IPS-18a (cell line): ENCODE data around the gene XXYLT1.

ENCODE experiments used
- H3K27ac ChIP-seq: one replicate; pipeline ENCODE4 v1.5.1; 2013; ENCODE audit warnings: low read length
- H3K27me3 ChIP-seq: one replicate; pipeline ENCODE4 v1.6.1; 2013; ENCODE audit warnings: mild to moderate bottlenecking, low read length; ENCODE audit not compliant: control insufficient read depth, insufficient read depth
- H3K36me3 ChIP-seq: one replicate; pipeline ENCODE4 v1.6.1; 2013; ENCODE audit warnings: low read depth, low read length; ENCODE audit not compliant: control insufficient read depth
- H3K4me1 ChIP-seq: one replicate; pipeline ENCODE4 v1.6.1; 2013; ENCODE audit warnings: low read depth, low read length; ENCODE audit not compliant: control insufficient read depth
- H3K4me3 ChIP-seq: one replicate; pipeline ENCODE4 v1.5.1; 2013; ENCODE audit warnings: low read length
- H3K9ac ChIP-seq: one replicate; pipeline ENCODE4 v1.6.1; 2013; ENCODE audit warnings: mild to moderate bottlenecking, low read length, moderate library complexity
- H3K9me3 ChIP-seq: one replicate; pipeline ENCODE4 v1.6.1; 2013; ENCODE audit warnings: low read depth, low read length; ENCODE audit not compliant: control insufficient read depth

XXYLT1 gene

DNA sequence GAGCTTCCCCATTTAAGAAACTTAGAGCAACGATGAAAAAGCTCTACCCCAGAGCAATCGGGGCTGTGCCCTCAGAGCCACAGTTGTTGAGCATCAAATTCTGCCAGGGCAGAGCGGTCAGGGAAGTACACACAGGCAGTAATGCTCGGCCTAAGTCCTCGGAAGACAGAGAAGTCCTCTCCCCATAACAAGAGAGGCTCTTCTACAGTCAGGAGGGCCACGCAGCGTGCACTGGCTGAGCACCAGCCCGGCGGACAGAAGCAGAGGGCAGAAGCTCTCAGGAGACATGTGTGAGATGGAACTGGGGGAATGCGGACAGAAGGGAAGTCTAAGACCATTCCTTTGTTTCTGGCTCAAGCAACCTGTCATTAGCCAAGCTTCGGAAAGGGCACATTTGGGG is 95.9 kb downstream of the XXYLT1 start:
- Histone ChIP-seq H3K36me3 (no peaks in the 10 kb centered on the region), H3K4me1 (peaks cover 21% of the 10 kb centered on the region), H3K27ac (no peak overlapping the region), H3K9ac (no peak overlapping the region), H3K4me3 (no peak overlapping the region), H3K27me3 (no peaks in the 10 kb centered on the region), H3K9me3 (no peaks in the 10 kb centered on the region)

DNA sequence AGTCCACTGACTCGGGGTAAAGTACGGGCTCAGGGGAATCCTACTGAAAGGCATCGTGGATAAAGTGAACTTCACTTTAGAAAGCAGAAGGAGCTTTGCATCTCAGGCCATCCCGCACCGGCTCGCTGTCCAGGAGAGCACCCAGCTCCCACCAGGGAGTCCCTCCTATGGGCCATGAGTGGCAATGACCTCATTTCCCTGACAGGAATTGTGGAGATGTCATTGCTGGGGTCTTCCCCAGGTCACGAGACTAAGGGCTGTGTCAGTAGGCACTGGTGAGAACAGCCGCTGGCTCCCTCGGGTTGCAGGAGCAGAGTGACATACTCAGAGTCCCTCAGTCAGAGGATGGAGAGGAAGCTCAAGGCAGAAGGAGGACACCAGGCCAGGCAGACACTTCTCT is 97.3 kb downstream of the XXYLT1 start:
- H3K27ac ChIP-seq, result no peak overlapping the region

DNA sequence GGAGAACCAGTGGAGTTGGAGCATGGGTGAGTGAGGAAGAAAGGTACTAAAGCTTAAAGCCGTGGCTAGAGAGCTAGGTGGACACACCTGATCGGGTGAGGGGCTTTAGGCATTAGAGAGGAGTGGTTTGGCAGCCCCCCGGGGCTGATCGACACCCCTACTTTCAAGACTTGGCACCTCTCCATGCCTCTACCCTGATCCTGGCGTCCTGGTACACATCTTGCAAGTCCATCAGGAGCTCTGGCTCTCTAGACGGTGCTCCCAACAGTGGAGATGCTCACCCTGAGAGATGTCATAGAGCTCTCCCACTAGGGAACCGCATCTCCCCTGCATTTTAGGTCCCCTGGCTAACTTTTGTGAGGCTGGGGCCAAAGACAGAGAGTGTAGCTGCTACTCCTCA is 98.1 kb downstream of the XXYLT1 start:
- Histone ChIP-seq H3K36me3 (no peaks in the 10 kb centered on the region), H3K27me3 (no peaks in the 10 kb centered on the region), H3K4me3 (no peak overlapping the region), H3K4me1 (peaks cover 16% of the 10 kb centered on the region), H3K9me3 (no peaks in the 10 kb centered on the region), H3K27ac (no peak overlapping the region), H3K9ac (no peak overlapping the region)

More for the DNA sequence above, 97.3 kb downstream of the XXYLT1 start:
- no peak overlapping the region for H3K4me3 ChIP-seq
- H3K4me1 ChIP-seq, result peaks cover 19% of the 10 kb centered on the region
- no peaks in the 10 kb centered on the region for H3K27me3 ChIP-seq
- no peak overlapping the region for H3K9ac ChIP-seq
- no peaks in the 10 kb centered on the region for H3K36me3 ChIP-seq
- no peaks in the 10 kb centered on the region for H3K9me3 ChIP-seq

DNA sequence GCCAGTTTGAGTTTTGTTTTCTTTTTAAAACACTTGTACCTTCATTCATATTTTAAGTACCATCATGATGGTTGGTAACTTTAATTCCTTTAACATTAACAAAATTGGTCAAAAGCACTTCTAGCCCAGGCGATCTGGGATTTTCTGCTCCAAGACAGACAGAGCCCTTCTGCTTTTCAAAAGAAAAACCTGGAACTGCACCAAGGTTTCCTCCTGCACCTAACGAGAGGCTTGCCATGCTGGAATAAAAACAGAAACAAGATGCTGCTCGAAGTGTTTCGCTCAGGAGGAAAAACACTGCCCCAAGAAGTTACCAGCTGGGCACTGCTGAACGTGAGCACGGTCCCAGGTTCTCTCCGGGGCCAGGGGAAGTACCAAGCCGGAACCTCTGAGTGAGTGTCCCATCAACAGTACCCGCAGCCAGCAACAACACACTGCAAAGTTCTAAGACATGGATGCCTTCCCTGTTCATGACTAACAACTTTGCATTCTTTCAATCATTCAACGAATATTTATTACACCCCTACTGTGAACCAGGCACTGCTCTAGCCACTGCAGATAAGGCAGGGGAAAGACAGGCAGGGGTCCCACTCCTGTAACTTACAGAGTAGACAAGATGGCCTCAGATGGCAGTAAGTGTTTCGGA is 98.8 kb downstream of the XXYLT1 start:
- no peaks in the 10 kb centered on the region for H3K36me3 ChIP-seq
- no peak overlapping the region for H3K27ac ChIP-seq
- no peaks in the 10 kb centered on the region for H3K27me3 ChIP-seq
- no peak overlapping the region for H3K4me3 ChIP-seq
- H3K4me1 ChIP-seq, result peaks cover 16% of the 10 kb centered on the region
- no peaks in the 10 kb centered on the region for H3K9me3 ChIP-seq
- H3K9ac ChIP-seq, result no peak overlapping the region

DNA sequence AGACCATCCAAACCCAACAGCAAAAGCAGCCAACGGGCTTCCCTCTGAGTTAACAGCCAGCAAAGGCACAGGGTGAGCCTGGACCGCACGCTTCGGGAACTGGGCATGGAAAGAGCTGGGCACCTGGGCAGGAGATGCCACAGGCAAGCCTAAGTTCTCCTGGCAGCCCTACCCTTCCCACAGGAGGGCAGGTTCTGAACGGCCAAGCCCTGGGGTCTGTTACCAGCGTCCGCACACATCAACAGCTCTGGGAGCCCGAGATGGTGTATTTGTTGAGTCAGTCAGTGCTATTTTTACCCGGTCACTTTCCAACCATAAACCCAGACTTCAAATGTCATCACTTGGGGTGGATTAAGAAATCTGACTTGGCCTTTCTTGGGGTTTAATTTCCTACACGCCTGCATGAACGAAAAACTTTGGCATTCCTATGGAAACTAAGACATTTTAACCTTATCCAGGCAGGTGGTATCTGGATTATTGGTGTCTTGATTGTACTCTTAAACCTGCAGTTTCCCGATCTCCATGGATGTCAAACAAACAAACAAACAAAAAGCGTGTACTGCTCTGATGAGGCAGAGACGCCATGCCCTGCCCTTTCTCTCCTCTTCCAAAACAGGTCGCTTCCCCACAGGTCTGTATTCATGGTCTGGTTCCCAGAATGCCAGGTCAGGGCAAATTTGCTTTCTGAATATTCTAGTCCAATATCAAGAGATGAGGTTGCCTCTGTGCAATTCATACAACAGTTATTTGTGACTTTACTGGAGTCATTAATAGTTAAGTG is 99.7 kb downstream of the XXYLT1 start:
- Histone ChIP-seq H3K4me3 (no peak overlapping the region), H3K9me3 (no peaks in the 10 kb centered on the region), H3K9ac (no peak overlapping the region), H3K4me1 (peaks cover 16% of the 10 kb centered on the region), H3K27ac (no peak overlapping the region), H3K27me3 (no peaks in the 10 kb centered on the region), H3K36me3 (no peaks in the 10 kb centered on the region)

DNA sequence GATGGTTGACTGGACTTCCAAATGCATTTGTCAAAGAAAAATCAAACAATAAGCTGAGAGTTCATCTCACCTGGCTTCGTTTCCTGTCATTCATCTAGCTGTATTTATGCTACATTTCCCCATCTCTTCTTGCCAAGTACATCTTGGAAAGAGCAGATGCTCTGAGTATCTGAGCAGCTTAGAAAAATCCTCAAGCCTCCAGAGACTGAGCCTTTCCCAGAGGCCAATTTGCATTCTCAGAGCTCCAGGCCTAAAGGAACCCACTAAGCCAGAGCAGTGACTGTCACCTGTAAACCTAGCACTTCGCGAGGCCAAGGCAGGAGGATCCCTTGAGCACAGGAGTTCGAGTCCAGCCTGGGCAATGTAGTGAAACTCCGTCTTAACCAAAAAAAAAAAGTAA is 100.5 kb downstream of the XXYLT1 start:
- H3K9me3 ChIP-seq, result no peaks in the 10 kb centered on the region
- no peak overlapping the region for H3K27ac ChIP-seq
- H3K4me1 ChIP-seq, result peaks cover 16% of the 10 kb centered on the region
- no peak overlapping the region for H3K4me3 ChIP-seq
- no peaks in the 10 kb centered on the region for H3K36me3 ChIP-seq
- no peak overlapping the region for H3K9ac ChIP-seq
- H3K27me3 ChIP-seq, result no peaks in the 10 kb centered on the region

DNA sequence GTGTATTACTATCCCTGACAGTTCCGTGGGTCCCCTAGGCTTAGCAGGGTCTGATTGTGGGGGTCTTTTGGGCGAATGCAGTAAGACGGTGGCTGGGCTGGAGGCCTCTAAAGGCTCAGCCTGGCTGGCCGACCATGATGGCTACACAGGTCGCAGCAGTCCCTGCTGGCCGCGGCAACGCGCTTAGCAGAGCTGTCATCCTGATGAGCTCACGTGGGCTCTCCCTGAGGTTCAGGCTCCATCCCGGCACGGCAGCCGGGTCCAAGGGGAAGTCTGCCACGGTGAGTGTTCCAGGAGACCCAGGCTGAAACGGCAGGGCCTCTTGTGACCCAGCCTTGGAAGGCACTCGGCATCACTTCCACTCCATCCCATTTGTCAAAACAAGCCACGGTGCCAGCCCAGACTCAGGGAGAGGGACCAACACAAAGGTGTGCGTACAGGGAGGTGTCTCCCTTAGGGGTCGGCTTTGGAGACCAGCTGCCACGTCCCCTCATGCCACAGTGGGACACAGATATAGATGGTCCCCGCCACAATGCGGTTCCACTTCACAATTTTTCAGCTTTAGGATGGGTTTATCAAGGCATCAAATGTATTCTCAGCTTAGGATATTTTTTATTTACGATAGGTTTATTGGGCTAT is 101.8 kb downstream of the XXYLT1 start:
- no peaks in the 10 kb centered on the region for H3K36me3 ChIP-seq
- no peak overlapping the region for H3K9ac ChIP-seq
- peaks cover 16% of the 10 kb centered on the region for H3K4me1 ChIP-seq
- H3K9me3 ChIP-seq, result no peaks in the 10 kb centered on the region
- H3K4me3 ChIP-seq, result no peak overlapping the region
- H3K27me3 ChIP-seq, result no peaks in the 10 kb centered on the region
- H3K27ac ChIP-seq, result no peak overlapping the region

DNA sequence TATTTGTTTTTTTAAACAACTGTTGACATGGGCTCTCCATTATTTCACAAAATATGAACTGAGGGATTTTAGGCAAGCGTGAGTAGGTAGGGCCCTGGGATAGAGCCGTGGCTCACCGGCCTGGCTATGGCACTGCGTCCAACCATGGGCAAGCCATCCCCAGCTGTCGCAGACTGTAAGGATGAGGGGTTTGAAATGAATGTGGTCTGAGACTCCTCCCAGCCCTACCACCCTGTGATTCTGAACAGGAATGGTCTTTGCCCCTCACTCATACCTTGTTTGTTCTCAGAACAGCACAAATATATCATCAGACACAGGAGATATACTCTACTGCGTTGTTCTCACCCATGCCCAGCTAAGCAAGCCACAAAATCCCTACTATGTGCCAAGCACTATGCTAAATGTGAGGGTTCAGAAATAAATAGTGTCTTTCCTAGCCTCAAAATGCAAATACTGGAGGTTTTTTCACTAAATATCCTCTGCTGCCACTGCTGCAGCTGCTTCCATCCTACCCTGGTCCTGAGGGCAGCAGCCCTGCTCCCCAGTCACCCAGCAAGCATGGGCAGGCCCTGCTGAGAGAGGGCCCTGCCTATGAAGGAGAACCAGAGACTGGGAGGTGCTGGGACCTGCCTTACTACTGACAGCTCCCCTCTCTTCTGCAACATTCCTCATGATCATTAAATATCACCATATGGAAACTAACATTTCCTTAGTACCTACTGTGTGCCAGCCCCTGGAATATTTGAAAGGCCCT is 102.8 kb downstream of the XXYLT1 start:
- Histone ChIP-seq H3K27me3 (no peaks in the 10 kb centered on the region), H3K4me3 (no peak overlapping the region), H3K9me3 (no peaks in the 10 kb centered on the region), H3K36me3 (no peaks in the 10 kb centered on the region), H3K9ac (no peak overlapping the region), H3K4me1 (peaks cover 10% of the 10 kb centered on the region), H3K27ac (no peak overlapping the region)

DNA sequence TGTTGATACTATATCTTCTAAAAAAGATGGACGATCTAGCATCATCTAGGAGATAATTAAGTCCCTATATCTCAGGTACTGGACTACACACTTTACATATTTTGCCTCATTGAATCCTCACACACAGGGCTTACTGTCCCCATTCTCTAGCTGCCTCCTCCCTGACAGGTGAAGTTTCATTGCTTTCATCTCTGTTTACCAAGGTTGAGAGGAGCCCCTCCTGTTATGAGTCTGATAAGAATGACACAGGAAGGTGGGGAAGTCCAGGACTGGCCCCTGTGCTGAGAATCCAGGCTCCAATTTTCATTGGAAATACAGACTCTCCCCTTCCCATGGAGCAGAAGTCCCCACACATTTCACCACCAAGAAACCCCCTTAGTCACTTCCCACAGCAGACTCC is 105.2 kb downstream of the XXYLT1 start:
- no peak overlapping the region for H3K9ac ChIP-seq
- H3K27ac ChIP-seq, result no peak overlapping the region
- no peak overlapping the region for H3K4me3 ChIP-seq
- no peaks in the 10 kb centered on the region for H3K27me3 ChIP-seq
- H3K9me3 ChIP-seq, result no peaks in the 10 kb centered on the region
- H3K36me3 ChIP-seq, result no peaks in the 10 kb centered on the region
- H3K4me1 ChIP-seq, result no peaks in the 10 kb centered on the region

DNA sequence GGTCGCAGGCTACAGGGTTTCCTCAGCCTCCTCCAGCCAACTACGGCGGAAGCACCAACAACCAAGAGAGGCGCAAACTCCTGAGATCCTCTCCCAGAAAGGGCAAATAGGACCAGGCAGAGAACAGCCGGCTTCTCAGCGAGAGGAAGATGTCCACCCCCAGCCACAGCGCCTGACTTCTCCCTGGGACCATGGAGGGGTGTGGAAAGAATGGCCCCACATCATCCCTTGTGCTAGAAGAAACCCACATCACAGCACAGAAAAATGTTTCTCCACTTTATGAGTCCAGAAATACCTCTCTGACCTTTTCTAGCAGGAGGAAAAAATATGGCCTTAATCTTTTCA is 105.7 kb downstream of the XXYLT1 start:
- no peaks in the 10 kb centered on the region for H3K27me3 ChIP-seq
- H3K9ac ChIP-seq, result no peak overlapping the region
- H3K36me3 ChIP-seq, result no peaks in the 10 kb centered on the region
- H3K9me3 ChIP-seq, result no peaks in the 10 kb centered on the region
- H3K4me1 ChIP-seq, result peaks cover 3% of the 10 kb centered on the region
- no peak overlapping the region for H3K4me3 ChIP-seq
- no peak overlapping the region for H3K27ac ChIP-seq

DNA sequence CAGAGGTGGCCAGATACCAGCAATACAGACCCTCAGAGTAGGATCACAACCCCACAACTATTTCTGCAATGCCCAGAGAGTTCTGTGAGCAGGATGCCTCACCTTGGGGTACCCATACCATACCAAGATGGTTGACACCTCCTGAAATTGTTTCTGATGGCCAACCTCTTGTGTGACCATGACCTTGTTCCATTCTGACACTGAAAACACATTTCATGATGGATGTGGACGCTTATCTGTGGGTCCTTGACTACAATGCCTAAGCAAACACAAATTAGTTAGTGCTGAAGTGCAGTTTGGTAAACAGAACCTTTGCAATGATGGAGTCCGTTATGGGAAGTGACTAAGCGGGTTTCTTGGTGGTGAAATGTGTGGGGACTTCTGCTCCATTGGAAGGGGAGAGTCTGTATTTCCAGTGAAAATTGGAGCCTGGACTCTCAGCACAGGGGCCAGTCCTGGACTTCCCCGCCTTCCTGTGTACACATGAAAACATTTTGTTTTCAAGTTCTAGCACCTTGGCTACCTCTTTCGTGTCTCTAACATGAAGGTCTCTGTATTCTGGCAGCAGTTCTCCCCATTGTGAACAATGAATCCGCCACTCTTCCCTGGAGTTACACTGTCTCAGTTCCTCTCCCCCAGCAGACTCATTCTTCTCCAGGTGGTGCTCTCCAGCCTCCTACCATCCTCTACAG is 106.2 kb downstream of the XXYLT1 start:
- Histone ChIP-seq H3K9me3 (no peaks in the 10 kb centered on the region), H3K36me3 (no peaks in the 10 kb centered on the region), H3K27ac (no peak overlapping the region), H3K4me3 (no peak overlapping the region), H3K27me3 (no peaks in the 10 kb centered on the region), H3K9ac (no peak overlapping the region), H3K4me1 (peaks cover 3% of the 10 kb centered on the region)
